T-helper 2 cell treated with Interferon-gamma antibody and Interleukin-4, amounts not matched to agents 100 ng/mL and 5 ng/mL, for 36 hours (primary cell): ENCODE measurements around the gene SCARF1. TPM values are rescaled to one million over a fixed set of nuclear protein-coding genes. Genes with fewer than 3 reads are reported as not detected.

ENCODE experiments used
- intact Hi-C: fragments of 100-400 bp; cut with micrococcal nuclease; formaldehyde crosslinking; loops from one replicate; pipeline ENCODE4 v1.15.1; 2023
- total RNA-seq: library from RNA; stranded (reverse); gene quantifications from 2 replicates; pipeline ENCODE4 v1.2.3, GENCODE V29; 2022

SCARF1 gene
- total RNA-seq, 1 donor from 2014 or later, result 1.1 TPM

DNA sequence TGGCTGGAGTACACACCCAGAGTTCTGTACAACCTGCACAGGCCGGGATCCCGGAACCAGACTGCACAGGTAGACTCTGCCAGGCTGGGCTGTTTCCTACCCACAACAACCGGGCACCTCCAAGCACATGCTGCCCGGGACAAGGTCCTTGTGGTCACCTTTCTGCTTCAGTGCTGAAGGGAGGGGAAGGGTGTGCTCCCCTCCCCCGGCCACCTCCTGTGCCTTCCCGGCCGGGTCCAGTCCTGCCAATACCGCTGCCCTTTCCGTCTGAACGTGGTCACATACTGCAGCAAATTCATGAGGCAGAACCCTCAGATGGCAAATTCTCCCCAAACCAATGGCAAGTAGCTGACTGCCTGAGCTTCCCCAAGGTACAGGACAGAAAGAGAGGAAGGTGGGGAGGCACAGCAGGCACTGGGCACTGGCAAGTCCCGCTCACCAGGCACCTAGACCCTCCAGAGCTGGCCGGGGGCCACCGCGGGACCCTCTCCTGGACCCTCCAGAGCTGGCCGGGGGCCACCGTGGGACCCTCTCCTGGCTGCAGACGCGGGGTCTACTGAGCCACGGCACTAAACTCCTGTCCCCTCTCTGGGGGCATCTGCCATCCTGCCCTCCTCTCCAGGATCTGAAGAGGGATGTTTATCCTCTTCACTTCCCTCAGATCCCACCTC lies 39.7 kb downstream of the SCARF1 start:
- intact Hi-C loops, result no loop called here

- intact Hi-C loops, result no loop called here
Observed at GRCh38 chr17:1604831-1605528, 40.6 kb downstream of the SCARF1 start.

DNA sequence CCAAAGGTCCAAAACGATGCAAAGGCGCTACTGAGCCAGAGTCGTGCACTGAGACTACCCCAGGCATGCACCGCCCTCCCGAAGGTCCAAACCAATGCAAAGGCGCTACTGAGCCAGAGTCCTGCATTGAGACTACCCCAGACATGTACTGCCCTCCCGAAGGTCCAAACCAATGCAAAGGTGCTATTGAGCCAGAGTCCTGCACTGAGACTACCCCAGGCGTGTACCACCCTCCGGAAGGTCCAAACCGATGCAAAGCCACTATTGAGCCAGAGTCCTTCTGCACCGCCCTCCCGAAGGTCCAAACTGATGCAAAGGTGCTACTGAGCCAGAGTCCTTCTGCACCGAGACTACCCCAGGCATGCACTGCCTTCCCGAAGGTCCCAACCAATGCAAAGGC lies 44.0 kb downstream of the SCARF1 start:
- intact Hi-C loops, result no loop called here

DNA sequence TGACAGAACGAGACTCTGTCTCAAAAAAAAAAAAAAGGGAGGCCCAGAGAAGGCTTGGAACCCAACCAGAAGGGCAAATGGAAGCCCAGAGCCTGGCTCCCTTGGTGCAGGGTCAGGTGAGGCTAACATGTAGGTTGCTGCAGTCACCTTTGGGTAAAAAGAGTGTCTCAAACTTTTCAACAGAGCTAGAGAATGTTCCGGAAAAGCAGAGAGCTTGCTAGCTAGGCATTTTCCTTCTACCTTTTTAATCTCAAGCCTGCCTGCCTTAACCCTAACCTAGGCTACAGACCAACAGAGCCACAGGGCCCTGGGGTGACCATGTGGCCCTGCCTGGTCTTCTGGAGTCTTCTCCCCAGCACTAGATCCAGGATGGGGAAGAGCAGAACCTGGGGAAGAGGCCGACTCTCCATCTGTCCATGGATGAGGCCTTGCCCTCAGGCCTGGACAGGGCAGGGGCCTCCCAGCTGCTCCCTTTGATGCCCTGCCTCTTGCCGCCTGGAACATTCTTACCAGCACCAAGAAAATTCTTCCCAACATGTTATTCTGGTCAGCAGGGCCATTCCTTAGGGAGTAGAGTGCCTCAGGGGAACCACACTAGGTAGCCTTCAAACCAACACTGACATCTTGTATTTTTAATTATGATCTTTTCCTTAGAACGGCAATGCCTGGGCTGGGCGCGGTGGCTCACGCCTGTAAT lies 47.0 kb downstream of the SCARF1 start:
- intact Hi-C loops, result no loop called here

DNA sequence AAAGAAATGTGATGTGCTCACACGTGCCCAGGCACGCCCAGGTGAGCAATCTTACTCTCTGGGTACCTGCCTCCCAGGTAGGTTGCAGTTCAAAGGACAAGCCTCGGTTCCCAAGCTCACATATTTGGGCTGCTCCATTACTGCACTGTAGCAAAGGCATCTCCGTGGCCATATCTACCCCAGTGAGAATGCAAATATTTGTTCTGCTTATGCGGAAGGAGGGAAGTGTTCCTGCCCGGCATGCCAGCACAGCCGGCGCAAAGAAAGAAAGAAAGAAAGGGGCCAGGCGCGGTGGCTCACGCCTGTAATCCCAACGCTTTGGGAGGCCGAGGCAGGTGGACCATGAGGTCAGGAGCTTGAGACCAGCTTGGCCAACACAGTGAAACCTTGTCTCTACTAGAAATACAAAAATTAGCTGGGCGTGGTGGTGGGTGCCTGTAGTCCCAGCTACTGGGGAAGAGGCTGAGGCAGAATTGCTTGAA lies 47.6 kb downstream of the SCARF1 start:
- intact Hi-C loops, result no loop called here

- intact Hi-C loops, result no loop called here
Observed at GRCh38 chr17:1593630-1593931, 52.0 kb downstream of the SCARF1 start.

- intact Hi-C loops, result no loop called here
Observed at GRCh38 chr17:1592751-1593629, 52.5 kb downstream of the SCARF1 start.

DNA sequence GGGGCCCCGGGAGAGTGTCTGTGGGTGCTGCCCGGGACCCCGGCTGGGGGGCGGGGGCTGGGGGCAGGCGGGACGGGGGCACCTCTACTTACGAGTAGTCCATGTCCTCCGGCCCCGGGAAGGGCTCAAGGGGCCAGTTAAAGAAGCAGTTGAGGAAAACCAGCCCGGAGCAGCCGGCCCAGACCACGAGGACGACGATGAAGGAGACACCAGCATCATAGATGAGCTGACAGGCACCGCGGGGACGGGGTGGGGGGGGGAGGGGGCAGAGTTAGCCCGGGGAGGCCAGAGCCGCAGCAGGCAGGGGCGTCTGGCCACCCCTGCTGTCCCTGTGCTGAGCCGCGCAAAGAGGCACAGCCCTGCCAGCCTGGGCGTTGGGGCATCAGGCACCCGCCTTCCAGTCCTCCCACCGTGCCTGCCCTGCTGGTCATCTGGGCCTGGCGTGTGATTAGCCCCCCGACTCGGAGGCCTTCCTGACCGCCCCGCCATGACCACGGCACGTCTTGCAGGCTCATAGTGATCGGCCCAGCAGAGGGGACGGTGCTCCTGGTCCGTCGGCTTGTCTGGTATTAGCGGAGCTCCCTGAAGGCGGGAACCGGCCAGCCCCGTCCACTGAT lies 54.0 kb downstream of the SCARF1 start:
- intact Hi-C loops, result no loop called here

GRCh38 chr17:1590747-1591473 lies 54.6 kb downstream of the SCARF1 start:
- intact Hi-C loops, result no loop called here

DNA sequence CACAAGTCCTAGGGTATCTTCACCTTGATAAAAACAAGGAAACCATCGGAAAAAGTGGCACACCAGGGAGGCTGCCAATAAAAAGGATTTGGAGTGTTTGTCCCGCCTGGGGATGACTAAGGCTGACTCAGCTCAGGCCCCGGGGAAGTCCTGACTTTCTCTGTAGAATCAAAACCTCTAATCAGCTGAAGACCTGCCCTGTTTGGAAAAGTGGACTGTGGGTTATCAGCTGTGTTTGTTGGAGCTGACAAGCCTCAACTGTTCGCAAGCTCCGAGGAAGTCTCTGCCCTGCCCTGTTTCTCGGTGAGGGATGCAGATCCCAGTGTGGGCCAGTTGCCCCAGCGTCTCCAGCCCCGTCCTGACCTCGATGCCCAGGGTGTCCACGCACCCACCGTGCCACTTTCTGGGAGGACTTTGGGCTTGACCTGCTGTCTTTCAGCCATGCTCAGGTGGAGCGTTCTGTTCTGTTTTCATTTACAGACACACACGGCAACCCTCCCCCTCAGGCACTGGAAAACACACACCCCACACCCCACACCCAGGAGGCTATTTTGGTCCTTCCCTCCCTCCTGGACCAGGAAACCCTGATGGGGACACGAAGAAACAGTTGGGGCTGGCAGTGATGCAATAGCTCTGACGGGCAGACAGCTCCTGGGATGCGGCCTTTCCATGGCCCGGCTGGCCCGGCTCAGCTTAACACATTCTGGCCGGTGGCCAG lies 55.3 kb downstream of the SCARF1 start:
- intact Hi-C loops, result no loop called here

- intact Hi-C loops, result no loop called here
Observed at GRCh38 chr17:1588821-1589585, 56.5 kb downstream of the SCARF1 start.

- intact Hi-C loops, result no loop called here
Observed at GRCh38 chr17:1584167-1584566, 61.4 kb downstream of the SCARF1 start.

Other genes starting within 250 kb of the SCARF1 start
- 393 and 400 TPM in 2 replicates for gene YWHAE, start 245.5 kb downstream of the SCARF1 start, total RNA-seq
- 19.6 and 19.9 TPM in 2 replicates for gene CRK, start 189.5 kb downstream of the SCARF1 start, total RNA-seq
- 36.1 and 37.9 TPM in 2 replicates for gene MYO1C, start 153.0 kb downstream of the SCARF1 start, total RNA-seq
- gene INPP5K, start 129.1 kb downstream of the SCARF1 start, total RNA-seq, result 42.2 and 43.8 TPM in 2 replicates
- gene PITPNA, start 82.9 kb downstream of the SCARF1 start, total RNA-seq, result 53.6 and 59.6 TPM in 2 replicates
- 0.41 and 0.43 TPM in 2 replicates for gene SLC43A2, start 16.9 kb downstream of the SCARF1 start, total RNA-seq
- 4.9 and 5.2 TPM in 2 replicates for gene RILP, start 4.1 kb upstream of the SCARF1 start, total RNA-seq
- 374 and 375 TPM in 2 replicates for gene PRPF8, start 39.1 kb upstream of the SCARF1 start, total RNA-seq
- 0.07 and 0.11 TPM in 2 replicates for gene TLCD2, start 64.6 kb upstream of the SCARF1 start, total RNA-seq
- gene WDR81, start 79.0 kb upstream of the SCARF1 start, total RNA-seq, result 41.0 and 42.4 TPM in 2 replicates
- 0.36 and 0.48 TPM in 2 replicates for gene SERPINF2, start 97.1 kb upstream of the SCARF1 start, total RNA-seq
- 0.32 TPM in 1 of 2 replicates, not detected in the other for gene SERPINF1, start 116.3 kb upstream of the SCARF1 start, total RNA-seq
- gene SMYD4, start 184.2 kb upstream of the SCARF1 start, total RNA-seq, result 35.8 and 36.6 TPM in 2 replicates
- gene RPA1, start 184.3 kb upstream of the SCARF1 start, total RNA-seq, result 234 and 238 TPM in 2 replicates